Activated T-cell treated with anti-CD3 and anti-CD28 coated beads for 1 hour (primary cell): Measurements from ENCODE around the gene IL9R.
"Not testable (repeated sequence)": the region's sequence is repeated elsewhere in the genome, so short reads cannot be mapped to it uniquely, and the experiment has no call there.

Experiments used
- DNase-seq: peaks from one replicate; pipeline ENCODE4 v3.0.0-alpha.2; 2020; ENCODE audit warnings: low read depth

IL9R gene

GRCh38 chrX:155997436-155997835, at the start of gene IL9R:
Gene IL9R, plus strand, starts transcription at chrX:155997696. Its CDS starts 64 bp downstream, at chrX:155997760.
- no peak for DNase-seq

GRCh38 chrX:155949098-155949497, 48.4 kb upstream of the IL9R start:
- no peak for DNase-seq

- DNase-seq, result no peak
Observed at GRCh38 chrX:155951237-155951789, 46.2 kb upstream of the IL9R start.

- DNase-seq, result no peak
Observed at GRCh38 chrX:155953055-155953454, 44.4 kb upstream of the IL9R start.

GRCh38 chrX:155954793-155955192, 42.7 kb upstream of the IL9R start:
- no peak for DNase-seq

- no peak for DNase-seq
Observed at GRCh38 chrX:155956099-155956498, 41.4 kb upstream of the IL9R start.

GRCh38 chrX:155956649-155957048, 40.8 kb upstream of the IL9R start:
- no peak for DNase-seq

- DNase-seq, result no peak
Observed at GRCh38 chrX:155957843-155958242, 39.7 kb upstream of the IL9R start.

GRCh38 chrX:155959018-155959587, 38.4 kb upstream of the IL9R start:
- DNase-seq, result no peak

GRCh38 chrX:155962906-155963305, 34.6 kb upstream of the IL9R start:
- DNase-seq, result no peak

GRCh38 chrX:155966876-155967275, 30.6 kb upstream of the IL9R start:
- peak; percentile 2 for DNase-seq

GRCh38 chrX:155967653-155968325, 29.7 kb upstream of the IL9R start:
- DNase-seq, result no peak

GRCh38 chrX:155968326-155968661, 29.2 kb upstream of the IL9R start:
- no peak for DNase-seq

GRCh38 chrX:155968791-155969190, 28.7 kb upstream of the IL9R start:
- DNase-seq, result no peak

GRCh38 chrX:155971658-155972057, 25.8 kb upstream of the IL9R start:
- not testable (repeated sequence) for DNase-seq

- DNase-seq, result not testable (repeated sequence)
Observed at GRCh38 chrX:155972241-155972640, 25.3 kb upstream of the IL9R start.

GRCh38 chrX:155983326-155983725, 14.2 kb upstream of the IL9R start:
- DNase-seq, result no peak

- no peak for DNase-seq
Observed at GRCh38 chrX:155985208-155985607, 12.3 kb upstream of the IL9R start.

- not testable (repeated sequence) for DNase-seq
Observed at GRCh38 chrX:155986995-155987394, 10.5 kb upstream of the IL9R start.

GRCh38 chrX:155988859-155989258, 8.6 kb upstream of the IL9R start:
- no peak for DNase-seq

- DNase-seq, result no peak
Observed at GRCh38 chrX:155993421-155993820, 4.1 kb upstream of the IL9R start.

GRCh38 chrX:155995321-155995875, 2.1 kb upstream of the IL9R start:
- DNase-seq, result no peak

GRCh38 chrX:155998116-155998515, 620 bp downstream of the IL9R start:
- no peak for DNase-seq
